Measurements from ENCODE around the gene MORC4.
A peak's percentile ranks its signal among the peaks of the same experiment; 100 is the strongest.

Gene MORC4

DNA sequence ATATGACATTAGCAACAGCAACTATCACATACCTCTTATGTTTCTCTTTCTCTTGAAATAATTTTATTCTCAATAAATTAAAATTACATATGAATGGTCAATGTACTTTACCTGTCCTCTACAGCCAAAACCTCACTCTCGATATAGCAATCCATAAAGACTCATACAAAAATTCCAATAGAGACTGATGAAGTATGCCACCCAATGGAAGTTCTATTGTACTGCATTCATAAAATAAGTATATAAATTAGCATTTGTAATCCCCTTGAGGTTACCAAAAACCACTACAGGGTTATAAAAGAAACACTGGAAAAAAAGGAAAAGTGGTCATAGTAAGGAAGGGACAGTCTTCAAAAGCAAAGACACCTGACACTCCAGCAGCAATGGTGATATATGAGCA lies 47.0 kb downstream of the MORC4 start:
- no peak for DNase-seq

DNA sequence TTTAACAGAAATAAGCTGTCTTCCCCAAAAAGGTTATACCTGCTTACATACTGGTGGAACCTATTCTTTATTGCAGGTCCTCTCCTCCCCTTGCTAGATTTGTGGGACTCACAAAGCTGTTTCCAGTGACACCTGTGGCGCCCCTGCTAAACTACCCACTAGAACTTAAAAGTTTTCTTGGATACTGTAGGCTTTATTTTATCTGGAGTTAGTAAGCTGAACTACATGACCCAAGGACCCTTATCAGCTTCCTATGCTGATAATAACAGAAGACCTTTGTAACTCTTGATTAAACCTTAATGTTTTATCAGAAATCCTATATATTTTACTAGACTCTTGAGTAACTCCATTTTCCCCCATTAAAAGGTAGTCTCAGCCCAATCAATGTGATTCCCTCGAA lies 47.5 kb downstream of the MORC4 start:
- no peak for DNase-seq

DNA sequence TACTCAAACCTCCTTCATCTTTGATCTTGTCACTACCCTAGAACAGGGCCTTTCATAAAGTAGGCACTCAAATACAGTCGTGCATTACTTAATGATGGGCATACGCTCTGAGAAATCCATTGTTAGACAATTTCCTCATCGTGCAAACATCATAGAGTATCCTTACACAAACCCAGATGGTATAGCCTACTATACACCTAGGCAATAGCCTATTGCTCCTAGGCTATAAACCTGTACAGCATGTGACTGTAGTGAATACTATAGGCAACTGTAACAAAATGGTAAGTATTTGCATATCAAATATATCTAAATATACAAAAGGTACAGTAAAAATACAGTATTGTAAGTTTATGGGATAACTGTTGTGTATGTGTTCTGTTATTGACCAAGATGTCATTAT lies 47.9 kb downstream of the MORC4 start:
- no peak for DNase-seq

DNA sequence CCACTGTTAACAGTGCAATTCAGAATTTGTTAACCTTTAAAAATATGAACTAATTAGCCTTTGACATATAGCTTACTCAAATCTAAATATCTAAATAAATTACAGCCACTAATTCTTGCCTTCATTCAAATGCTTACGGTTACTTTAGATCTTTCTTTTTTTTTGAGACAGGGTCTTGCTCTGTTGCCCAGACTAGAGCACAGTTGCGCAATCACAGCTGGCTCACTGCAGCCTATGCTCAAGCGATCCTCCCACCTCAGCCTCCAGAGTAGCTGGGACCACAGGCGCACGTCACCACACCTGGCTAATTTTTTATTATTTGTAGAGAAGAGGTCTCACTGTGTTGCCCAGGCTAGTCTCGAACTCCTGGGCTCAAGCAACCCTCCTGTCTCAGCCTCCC lies 48.8 kb downstream of the MORC4 start:
- no peak for DNase-seq

DNA sequence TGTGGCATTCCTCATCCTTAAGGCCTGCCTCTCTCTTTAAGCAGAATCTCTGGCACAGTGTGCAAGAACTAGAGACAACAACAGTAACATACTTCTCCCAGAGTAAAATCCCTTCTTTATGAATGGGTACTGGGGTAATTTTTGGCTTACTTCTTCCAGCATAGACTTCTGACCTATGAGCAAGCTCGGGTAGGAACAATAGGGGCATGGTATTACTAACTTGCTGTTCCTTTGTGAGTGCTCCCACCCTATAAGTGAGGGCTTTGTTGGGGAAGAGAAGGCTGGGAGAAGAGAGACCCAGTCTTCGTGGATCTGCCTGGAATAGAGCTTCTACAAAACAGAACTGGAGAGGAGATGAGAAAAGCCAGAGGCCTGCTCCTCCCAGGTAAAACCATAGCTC lies 49.6 kb downstream of the MORC4 start:
- no peak for DNase-seq

DNA sequence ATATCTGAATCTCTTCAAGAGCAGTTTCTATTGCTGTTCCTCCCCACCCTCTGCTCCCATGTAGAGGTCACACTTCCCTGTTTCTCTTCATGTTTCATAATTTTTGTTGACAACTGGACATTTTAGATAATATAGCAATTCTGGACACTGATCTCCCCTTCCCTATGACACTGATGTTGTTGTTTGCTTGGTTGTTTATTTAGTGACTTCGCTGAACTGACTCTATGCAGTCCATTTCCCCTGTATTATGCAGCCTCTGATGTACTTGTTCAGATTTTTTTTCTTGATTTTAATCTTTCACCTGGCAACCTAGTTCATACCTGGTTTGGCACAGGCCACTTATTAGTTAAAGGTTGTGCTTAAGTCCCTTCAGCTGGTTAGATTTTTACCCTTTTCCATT lies 50.6 kb downstream of the MORC4 start:
- no peak for DNase-seq

DNA sequence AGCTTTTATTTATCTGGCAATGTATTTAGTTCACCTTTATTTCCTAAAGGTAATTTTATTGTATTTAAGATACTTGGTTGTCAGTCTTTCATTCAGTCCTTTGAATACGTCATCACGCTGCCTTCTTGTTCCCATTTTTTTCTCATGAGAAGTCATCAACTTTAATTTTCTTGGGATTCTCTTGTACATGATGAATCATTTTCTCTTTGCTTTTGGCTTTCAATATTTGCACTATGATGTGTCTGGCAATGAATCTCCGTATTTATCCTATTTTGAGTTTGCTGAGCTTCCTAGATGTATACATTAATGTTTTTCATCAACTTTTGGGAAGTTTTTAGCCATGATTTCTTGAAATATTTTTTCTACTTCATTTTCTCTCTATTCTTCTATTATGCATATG lies 51.4 kb downstream of the MORC4 start:
- no peak for DNase-seq

DNA sequence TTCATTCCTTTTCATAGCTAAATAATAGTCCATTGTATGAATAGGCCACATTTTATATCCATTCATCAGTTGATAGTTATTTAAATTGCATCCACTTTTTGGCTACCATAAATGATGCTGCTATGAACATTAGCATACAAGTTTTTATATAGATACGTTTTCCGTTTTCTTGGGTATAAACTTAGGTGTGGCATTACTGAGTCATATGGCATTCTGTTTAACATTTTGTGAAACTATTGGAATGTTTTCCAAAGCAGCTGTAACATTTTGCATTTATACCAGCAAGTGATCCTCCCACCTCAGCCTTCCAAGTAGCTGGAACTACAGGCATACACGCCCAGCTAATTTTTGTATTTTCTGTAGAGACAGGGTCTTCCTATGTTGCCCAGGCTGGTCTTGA lies 53.5 kb downstream of the MORC4 start:
- DNase-seq = no peak

DNA sequence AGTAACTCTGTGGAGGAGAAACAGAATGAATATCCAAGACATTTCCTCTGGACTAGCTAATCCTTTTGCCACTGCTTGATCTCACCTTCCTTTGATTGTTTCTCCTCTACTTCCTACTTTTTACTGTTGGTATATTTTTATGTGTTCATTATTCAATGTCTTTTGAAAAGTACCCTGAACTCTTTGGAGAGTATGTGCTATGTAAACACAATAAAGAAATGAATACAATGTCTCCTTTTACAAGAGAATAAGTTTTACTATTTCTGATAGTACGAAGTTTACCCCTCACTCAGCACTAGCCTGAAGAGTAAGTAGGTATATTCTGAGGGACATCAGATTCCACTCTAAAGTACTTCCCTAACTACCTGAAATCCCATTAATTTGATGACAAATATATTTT lies 59.9 kb downstream of the MORC4 start:
- DNase-seq = no peak

DNA sequence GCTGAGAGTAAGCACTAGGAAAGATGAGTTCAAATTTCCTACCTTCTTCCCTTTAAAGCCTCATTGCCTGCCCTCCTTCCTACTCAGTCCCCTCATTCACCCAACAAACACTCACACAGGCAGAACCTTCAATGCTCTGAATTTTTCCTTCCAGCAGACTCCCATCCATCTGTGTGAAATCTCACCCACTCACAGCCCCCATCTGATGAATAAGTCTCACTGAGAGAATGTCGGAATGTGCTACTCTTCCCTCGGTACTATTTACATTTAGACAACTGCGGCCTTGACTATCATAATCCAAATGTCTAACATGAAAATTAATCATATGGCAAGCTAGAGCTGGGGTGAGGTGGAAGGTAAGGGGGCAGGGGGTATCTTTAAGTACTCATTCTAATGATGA lies 60.4 kb downstream of the MORC4 start:
- DNase-seq = no peak

DNA sequence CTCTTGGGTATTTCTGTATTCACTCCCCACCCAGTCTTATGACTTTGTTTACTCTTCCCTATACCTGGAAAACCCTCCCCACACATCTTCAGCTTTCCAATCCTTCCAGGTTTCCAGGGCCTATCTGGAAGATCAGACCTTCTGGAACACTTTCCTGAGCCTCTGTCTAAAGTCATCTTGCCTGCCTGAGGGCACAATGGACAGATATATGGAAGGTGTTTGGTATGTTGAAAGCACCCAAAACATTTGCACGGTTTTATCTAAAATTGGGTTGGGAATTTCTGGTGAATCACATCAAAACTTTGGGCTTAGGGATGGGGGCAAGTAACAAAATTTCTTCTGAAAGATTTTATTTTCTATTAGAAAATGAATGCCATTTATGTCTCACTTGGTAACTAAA lies 63.8 kb downstream of the MORC4 start:
- DNase-seq = no peak

DNA sequence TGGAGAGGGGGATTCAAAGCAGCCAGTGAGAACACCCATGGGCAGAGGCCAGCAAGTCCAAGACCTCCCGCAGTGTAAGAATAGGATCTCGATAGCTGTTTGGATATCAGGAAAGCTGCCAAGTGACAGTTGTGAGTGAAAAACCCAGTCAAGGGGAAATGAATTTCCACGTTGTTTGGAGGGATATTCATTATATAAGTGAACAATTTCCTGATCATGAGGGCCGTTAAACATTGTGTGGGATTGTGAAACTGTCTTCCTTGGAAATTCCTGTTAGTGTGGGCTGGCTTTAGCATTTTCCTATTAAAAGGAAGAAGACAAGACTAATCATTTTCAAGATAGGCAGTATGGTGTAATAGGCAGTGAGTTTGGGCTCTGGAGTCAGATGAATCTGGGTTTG lies 64.8 kb downstream of the MORC4 start:
- DNase-seq = no peak

DNA sequence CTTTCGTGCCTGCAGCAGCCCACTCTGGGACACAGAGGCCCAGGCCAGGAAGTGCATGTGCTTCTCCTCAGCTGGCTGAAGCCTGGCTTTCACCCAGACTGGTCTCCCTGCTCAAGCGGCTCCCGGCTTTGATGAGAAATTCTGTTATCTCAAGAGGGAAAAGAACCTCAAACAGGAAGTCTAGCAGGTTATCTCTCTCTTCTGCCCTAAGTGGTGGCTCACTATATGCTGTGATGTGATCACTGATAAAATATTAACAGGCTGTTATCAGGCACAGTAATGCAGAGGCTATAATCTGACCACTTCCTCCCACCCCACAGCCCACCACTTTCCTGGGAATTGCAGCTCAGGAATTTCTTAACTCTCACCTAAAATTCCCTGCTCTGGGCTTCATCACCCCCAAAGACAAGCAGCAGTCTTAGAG lies 66.5 kb downstream of the MORC4 start:
- DNase-seq = no peak

DNA sequence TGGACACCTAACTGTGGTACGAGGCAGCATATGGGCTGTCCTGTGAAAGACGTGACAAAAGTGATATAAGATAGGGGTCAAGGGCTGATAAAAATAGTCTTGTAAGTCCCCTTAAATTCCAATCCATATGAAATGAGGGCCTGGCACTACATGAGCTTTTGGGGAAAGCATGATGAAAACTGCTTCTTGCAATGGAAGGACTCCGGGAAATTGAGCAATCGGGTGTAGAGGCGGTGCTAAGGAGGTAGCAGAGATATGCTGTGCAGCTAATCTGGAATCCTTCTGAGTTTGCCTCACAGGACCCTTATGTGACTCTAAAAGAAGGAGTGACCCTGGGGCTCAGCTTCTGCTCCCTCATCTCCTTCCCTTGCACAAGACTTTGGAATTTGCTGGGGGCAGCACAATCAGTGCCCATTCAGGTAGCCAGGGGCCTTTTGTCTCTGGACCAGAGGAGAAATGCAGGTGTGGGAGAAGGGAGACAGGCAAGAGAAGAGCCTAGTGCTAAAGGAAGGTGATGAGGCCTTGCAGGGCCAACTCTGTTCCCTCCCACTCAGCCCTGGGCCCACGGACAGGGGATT lies 67.0 kb downstream of the MORC4 start:
- DNase-seq = no peak

DNA sequence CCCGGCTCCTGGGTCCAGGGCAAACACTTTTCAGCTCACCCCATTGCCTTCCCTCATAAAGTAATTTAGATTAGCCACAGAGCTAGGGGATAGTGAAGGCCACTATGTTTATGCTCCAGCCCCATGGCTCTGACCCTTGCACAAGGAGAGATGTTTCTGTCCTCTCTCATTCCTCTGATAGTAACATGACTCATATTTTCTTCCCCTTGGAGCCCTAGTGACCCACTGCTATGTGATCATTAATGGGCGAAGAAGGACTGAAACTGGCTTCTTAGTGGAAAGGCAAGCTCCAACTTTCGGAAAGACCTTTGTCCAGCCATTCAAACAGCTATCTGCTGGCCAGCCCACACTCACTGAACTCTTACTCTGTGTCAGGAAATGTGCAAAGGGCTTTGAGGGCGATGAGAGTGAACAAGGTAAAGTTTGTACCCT lies 67.5 kb downstream of the MORC4 start:
- DNase-seq = no peak

DNA sequence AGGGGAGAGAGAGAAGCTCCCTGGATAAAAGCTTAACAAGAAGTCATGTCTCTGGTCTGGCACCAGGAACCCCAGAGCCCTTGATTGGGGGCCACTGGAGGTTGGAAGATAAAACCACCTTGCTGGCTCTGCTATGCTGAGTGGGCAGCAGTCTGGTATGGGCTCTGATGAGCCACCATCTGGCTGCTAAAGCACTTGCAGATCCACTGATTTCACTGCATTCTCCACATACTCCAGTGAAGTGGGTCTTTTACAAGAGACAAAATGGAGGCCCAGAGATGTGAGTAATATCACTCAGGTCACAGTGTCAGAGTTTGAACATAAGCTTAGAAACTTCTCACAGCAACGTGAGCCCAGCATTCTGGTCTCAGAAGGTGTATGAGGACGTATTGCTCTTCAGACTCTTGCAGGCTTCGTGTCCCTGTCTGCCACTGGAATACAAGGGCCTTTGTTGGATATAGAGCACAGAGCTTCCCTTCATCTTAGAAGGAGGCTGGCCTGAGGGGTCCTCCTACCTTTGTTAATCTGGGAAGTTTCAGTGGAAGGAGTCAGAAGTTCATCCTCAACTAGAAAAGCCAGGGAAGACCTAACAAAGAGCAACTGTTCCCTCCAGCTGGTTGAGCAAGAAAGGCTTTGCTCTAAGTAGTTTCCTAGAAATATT lies 68.1 kb downstream of the MORC4 start:
- DNase-seq = no peak

DNA sequence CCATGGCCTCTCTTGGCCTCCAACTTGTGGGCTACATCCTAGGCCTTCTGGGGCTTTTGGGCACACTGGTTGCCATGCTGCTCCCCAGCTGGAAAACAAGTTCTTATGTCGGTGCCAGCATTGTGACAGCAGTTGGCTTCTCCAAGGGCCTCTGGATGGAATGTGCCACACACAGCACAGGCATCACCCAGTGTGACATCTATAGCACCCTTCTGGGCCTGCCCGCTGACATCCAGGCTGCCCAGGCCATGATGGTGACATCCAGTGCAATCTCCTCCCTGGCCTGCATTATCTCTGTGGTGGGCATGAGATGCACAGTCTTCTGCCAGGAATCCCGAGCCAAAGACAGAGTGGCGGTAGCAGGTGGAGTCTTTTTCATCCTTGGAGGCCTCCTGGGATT lies 71.8 kb downstream of the MORC4 start:
- DNase-seq = no peak

DNA sequence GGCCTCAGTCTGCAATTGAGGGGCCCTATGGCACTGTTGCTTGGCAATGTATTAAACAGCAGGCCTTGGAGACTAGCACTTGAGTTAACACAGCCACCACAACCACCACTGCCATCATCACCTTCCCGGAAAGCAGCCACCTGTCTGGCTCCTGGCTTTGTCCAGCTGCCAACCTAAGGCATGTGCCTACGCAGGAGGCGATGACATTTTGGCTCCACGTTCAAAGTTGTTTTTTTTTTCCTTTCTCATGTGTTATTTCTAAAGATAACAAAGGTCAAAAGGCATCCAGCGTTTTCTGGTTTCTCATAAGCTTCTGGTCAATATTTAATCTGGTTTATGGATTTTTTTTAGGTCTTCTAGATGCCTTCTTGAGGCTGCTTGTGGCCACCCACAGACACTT lies 72.3 kb downstream of the MORC4 start:
- no peak for DNase-seq

DNA sequence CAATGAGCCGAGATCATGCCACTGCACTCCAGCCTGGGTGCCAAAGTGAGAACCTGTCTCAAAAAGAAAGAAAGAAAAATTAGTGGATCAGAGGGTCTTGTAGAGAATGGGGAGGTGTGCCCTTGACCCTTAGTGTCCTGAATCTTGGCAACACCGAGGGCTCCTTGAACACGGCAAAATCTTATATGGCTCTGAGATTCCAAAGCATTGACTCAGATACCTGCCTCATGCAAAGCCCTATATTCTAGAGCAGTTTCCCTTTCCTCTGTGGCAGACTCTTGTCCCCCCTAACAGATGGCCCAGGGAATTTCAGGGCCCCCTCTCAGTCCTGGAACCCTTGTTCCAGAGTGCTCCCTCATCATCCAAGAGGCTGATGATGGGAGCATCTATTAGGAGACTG lies 73.0 kb downstream of the MORC4 start:
- DNase-seq = no peak

DNA sequence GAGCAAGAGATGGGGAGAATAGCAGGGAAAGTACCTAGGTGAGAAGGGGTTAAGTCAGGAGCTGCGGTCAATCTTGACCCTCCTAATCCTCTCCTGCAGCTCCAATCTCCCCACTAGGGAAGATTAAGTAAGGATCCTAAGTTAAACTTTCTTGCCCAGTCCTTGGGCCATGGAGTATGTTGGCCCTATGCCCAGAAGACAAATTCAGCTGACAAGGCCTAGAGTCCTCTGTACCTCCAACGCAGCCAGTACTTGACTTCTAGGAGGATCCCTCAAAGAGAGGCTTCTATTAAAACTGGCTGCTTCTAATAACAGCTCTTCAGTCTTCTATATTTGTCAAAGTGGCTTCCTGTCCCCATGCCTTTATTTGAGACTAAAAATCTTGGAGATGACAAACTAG lies 78.4 kb downstream of the MORC4 start:
- DNase-seq = no peak

DNA sequence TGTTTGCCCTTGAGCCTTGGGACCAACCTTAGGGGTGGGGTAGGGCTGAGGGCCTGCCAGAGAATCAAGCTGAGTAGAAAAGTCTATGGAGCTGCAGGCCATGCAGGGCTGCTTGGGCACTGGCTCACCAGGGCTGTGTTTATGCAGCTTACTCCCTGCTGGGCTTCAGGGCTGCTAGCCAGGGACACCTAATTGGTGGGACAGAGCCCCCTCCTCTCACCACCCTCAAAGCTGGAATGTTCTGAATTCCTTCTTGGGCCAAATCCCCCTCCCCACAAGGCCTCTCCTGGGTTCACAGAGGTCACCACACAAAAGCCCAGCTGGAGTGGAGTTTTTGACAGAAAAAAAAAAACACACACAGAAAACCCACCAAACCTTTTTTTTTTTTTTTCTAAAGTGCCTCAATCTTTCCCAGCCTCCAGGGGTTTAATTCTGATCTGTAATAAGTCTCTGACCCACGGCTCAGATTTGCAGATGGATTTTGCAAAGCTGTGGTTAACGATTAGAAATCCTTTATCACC lies 80.0 kb downstream of the MORC4 start, which contains the start of gene CLDN2:
Gene CLDN2, plus strand, starts transcription at position 471 of the 521 bp plus-strand sequence. CDS start 7,827 bp downstream, outside the sequence.
- no peak for DNase-seq

DNA sequence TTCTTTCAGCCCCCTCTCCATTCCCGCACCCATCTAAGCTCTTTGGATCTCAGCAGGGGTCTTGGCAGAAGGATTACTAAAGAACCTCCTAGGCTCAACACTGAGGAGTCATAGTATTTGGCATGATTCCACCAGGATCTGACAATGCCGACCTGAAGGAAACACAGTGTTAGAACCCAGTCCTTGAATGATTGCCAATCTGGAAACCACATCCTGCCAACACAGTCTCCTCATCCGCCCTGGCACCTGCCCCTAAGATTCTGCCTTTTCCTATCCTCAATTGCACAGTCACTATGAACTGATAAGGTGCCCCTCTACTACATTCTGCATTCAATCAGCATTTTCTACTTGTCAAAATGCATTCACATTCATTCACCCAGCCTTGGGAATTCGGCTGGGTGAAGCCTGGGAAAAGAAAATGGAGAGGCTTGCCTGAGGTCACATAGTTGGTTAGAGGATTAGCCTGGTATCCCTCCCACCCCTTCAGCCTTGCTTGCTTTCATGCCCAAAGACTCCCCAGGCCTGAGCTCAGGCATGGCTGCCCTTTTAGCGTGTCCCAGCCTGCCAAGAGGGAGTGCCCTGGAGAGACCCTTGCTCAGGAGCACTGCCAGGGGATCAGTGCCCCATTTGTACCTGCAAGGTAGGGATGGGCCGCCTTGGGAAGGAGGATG lies 82.0 kb downstream of the MORC4 start:
- DNase-seq = no peak

DNA sequence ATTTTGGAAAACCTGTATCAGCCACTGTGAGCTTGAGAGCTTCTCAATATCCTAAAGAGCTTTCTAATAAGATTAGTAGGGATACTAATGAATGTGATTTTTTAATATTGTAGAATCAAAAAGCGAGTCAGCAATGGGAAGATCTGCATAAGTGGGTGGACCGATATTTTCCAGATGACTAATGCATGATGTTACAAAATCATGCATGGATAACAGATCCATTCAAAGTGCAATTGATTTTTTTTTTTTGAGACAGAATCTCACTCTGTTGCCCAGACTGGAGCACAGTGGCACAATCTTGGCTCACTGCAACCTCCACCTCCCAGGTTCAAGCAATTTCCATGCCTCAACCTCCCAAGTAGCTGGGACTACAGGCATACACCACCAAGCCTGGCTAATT lies 87.1 kb downstream of the MORC4 start:
- DNase-seq = no peak

DNA sequence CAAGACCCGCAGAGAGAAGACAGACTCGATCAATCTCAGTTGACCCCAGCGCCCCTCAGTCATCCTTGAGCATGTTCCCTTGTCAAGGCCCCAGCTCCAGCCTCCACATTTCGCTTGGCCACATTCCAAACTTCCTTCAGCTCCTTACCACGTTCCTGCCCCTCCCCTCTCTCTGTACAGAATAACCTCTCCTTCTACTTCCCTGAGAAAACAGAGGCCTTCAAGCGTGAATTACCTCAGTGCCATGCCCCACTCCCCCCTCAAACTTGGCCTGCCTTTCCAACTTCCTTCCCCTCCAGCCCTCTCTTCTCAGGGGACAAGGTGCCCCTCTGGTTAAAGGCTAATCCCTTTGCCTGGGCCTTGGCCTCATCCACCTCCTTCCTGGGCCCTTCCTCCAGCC lies 93.7 kb downstream of the MORC4 start:
- peak; percentile 41 for DNase-seq
